H9 (cell line): Measurements from ENCODE around the gene NAA35. TPM values are rescaled to one million over a fixed set of nuclear protein-coding genes. Genes with fewer than 3 reads are reported as not detected.

Source experiments
- DNase-seq: peaks from one replicate; pipeline ENCODE4 v3.0.0-alpha.2; 2017
- H2AFZ ChIP-seq: one replicate; pipeline ENCODE4 v1.6.1; 2013; ENCODE audit warnings: mild to moderate bottlenecking, low read length, control low read depth, moderate library complexity
- H2AK5ac ChIP-seq: 2 replicates; pipeline ENCODE4 v1.6.1; 2013; ENCODE audit warnings: low read length, control low read depth, mixed read lengths; ENCODE audit not compliant: insufficient read length
- H2BK120ac ChIP-seq: one replicate; pipeline ENCODE4 v1.6.1; 2013; ENCODE audit warnings: low read depth, mild to moderate bottlenecking, low read length, control low read depth, inconsistent platforms; ENCODE audit not compliant: poor library complexity, severe bottlenecking
- H2BK12ac ChIP-seq: 2 replicates; pipeline ENCODE4 v1.6.1; 2013; ENCODE audit warnings: low read length, control low read depth, mixed read lengths, low read depth; ENCODE audit not compliant: insufficient read length
- H2BK15ac ChIP-seq: 2 replicates; pipeline ENCODE4 v1.6.1; 2013; ENCODE audit warnings: low read depth, low read length, control low read depth
- H2BK20ac ChIP-seq: one replicate; pipeline ENCODE4 v1.6.1; 2013; ENCODE audit warnings: low read depth, mild to moderate bottlenecking, low read length, control low read depth, inconsistent platforms; ENCODE audit not compliant: poor library complexity, severe bottlenecking
- H2BK5ac ChIP-seq: 2 replicates; pipeline ENCODE4 v1.6.1; 2013; ENCODE audit warnings: low read length, control low read depth, mixed read lengths; ENCODE audit not compliant: insufficient read length
- H3K14ac ChIP-seq: 2 replicates; pipeline ENCODE4 v1.6.1; 2013; ENCODE audit warnings: low read length, control low read depth; ENCODE audit not compliant: insufficient read depth
- H3K18ac ChIP-seq: 2 replicates; pipeline ENCODE4 v1.6.1; 2013; ENCODE audit warnings: low read depth, mild to moderate bottlenecking, mixed read lengths, low read length, control low read depth; ENCODE audit not compliant: insufficient read length
- H3K23ac ChIP-seq: 2 replicates; pipeline ENCODE4 v1.6.1; 2013; ENCODE audit warnings: low read length, control low read depth, mixed read lengths, low read depth; ENCODE audit not compliant: insufficient read length
- H3K23me2 ChIP-seq: 2 replicates; pipeline ENCODE4 v1.6.1; 2013; ENCODE audit warnings: low read depth, mild to moderate bottlenecking, mixed read lengths, low read length, control low read depth; ENCODE audit not compliant: insufficient read length, poor library complexity, severe bottlenecking
- H3K27ac ChIP-seq: 2 replicates; pipeline ENCODE4 v1.5.1; 2013; ENCODE audit warnings: low read length, control low read depth, mixed read lengths, low read depth; ENCODE audit not compliant: insufficient read length
- H3K27me3 ChIP-seq: 2 replicates; pipeline ENCODE4 v1.6.1; 2013; ENCODE audit warnings: low read length, control low read depth, inconsistent platforms; ENCODE audit not compliant: insufficient read depth
- H3K4ac ChIP-seq: 2 replicates; pipeline ENCODE4 v1.6.1; 2013; ENCODE audit warnings: low read depth, mild to moderate bottlenecking, control low read depth, inconsistent platforms, low read length, moderate library complexity
- H3K4me1 ChIP-seq: 2 replicates; pipeline ENCODE4 v1.6.1; 2013; ENCODE audit warnings: low read length, control low read depth, inconsistent platforms; ENCODE audit not compliant: insufficient read depth
- H3K4me2 ChIP-seq: 2 replicates; pipeline ENCODE4 v1.6.1; 2013; ENCODE audit warnings: low read length, control low read depth, mixed read lengths; ENCODE audit not compliant: insufficient read length, insufficient read depth
- H3K56ac ChIP-seq: 2 replicates; pipeline ENCODE4 v1.6.1; 2013; ENCODE audit warnings: low read depth, mild to moderate bottlenecking, mixed read lengths, low read length, control low read depth; ENCODE audit not compliant: insufficient read length
- H3K79me1 ChIP-seq: 2 replicates; pipeline ENCODE4 v1.6.1; 2013; ENCODE audit warnings: low read depth, mild to moderate bottlenecking, moderate library complexity, low read length, control low read depth, inconsistent platforms; ENCODE audit not compliant: insufficient read depth, poor library complexity, severe bottlenecking
- H3K79me2 ChIP-seq: 2 replicates; pipeline ENCODE4 v1.6.1; 2013; ENCODE audit warnings: low read length, control low read depth, inconsistent platforms; ENCODE audit not compliant: insufficient read depth
- H3K9ac ChIP-seq: 2 replicates; pipeline ENCODE4 v1.6.1; 2013; ENCODE audit warnings: low read length, control low read depth, mixed read lengths; ENCODE audit not compliant: insufficient read length; ENCODE audit errors: extremely low read depth
- H3K9me3 ChIP-seq: one replicate; pipeline ENCODE4 v1.6.1; 2013; ENCODE audit warnings: low read depth, low read length, inconsistent platforms; ENCODE audit not compliant: control insufficient read depth
- H3T11ph ChIP-seq: one replicate; pipeline ENCODE4 v1.6.1; 2013; ENCODE audit warnings: mild to moderate bottlenecking, low read length, control low read depth, inconsistent platforms
- H4K20me1 ChIP-seq: one replicate; pipeline ENCODE4 v1.6.1; 2013; ENCODE audit not compliant: control insufficient read depth, insufficient read length, insufficient read depth
- H4K5ac ChIP-seq: 2 replicates; pipeline ENCODE4 v1.6.1; 2013; ENCODE audit warnings: low read depth, mild to moderate bottlenecking, mixed read lengths, low read length, control low read depth; ENCODE audit not compliant: insufficient read length
- H4K8ac ChIP-seq: replicated peaks from 2 replicates; pipeline ENCODE4 v1.6.1; 2013; ENCODE audit warnings: low read length, control low read depth, mixed read lengths, low read depth; ENCODE audit not compliant: insufficient read length
- H4K91ac ChIP-seq: 2 replicates; pipeline ENCODE4 v1.6.1; 2013; ENCODE audit warnings: low read depth, mild to moderate bottlenecking, moderate library complexity, mixed read lengths, low read length, control low read depth; ENCODE audit not compliant: insufficient read length
- H3K27ac Mint-ChIP-seq, 3 experiments: 2 replicates in 2 of 3; 3 replicates in 1 of 3; pipeline ENCODE4 v1.8.0; 2020 to 2021; ENCODE audit warnings: mixed read lengths in 3 of 3, mild to moderate bottlenecking in 1 of 3, moderate library complexity in 1 of 3
- H3K27me3 Mint-ChIP-seq: 2 replicates; pipeline ENCODE4 v1.8.0; 2021; ENCODE audit warnings: low read depth, mild to moderate bottlenecking, moderate library complexity, mixed read lengths
- H3K36me3 Mint-ChIP-seq, 3 experiments: 2 replicates in 2 of 3; 3 replicates in 1 of 3; pipeline ENCODE4 v1.8.0; 2020 to 2021; ENCODE audit warnings: low read depth in 3 of 3, mixed read lengths in 3 of 3; ENCODE audit not compliant: insufficient read depth in 1 of 3
- H3K4me1 Mint-ChIP-seq, 2 experiments: 2 replicates each; pipeline ENCODE4 v1.8.0; 2020; ENCODE audit warnings: mixed read lengths in 2 of 2
- H3K4me3 Mint-ChIP-seq, 2 experiments: 2 replicates in 1 of 2; 3 replicates in 1 of 2; pipeline ENCODE4 v1.8.0; 2020 to 2021; ENCODE audit warnings: mild to moderate bottlenecking in 2 of 2, mixed read lengths in 2 of 2, moderate library complexity in 1 of 2
- H3K9me3 Mint-ChIP-seq, 2 experiments: 2 replicates in 1 of 2; 3 replicates in 1 of 2; pipeline ENCODE4 v1.8.0; 2020; ENCODE audit warnings: mild to moderate bottlenecking in 2 of 2, mixed read lengths in 2 of 2, moderate library complexity in 1 of 2
- WGBS: extraction: QIAGEN DNeasy Blood & Tissue Kit; methylation state at CpG from one replicate; pipeline ENCODE4 v1.1.7; 2013; ENCODE audit warnings: missing lambda C conversion rate, low lambda C conversion rate, mixed read lengths; ENCODE audit not compliant: insufficient read length; ENCODE audit errors: extremely low coverage; 5-methylcytosine and 5-hydroxymethylcytosine counted together
- long read RNA-seq: library from polyadenylated mRNA; unstranded; transcript quantifications from one replicate; pipeline ENCODE4 v2.0.0, GENCODE V29; 2020
- total RNA-seq: library from RNA; stranded (reverse); gene quantifications from 2 replicates; pipeline ENCODE4 v1.2.1, GENCODE V29; 2021
- TF ChIP-seq, protein P1 (sequence below): fragments of 200-600 bp; sonication (generic); conservative IDR thresholded peaks from 3 replicates; pipeline ENCODE4 v1.8.0; 2021; ENCODE audit warnings: antibody characterized with exemption, mild to moderate bottlenecking

NAA35 gene
- 36.6 and 38.6 TPM in 2 replicates for total RNA-seq
- long read RNA-seq, transcript NAA35-201 (23 exons, 2,649 nt): major isoform, 26 of 173 reads
- long read RNA-seq, partial matches to known transcripts: 76 of 173 reads
- long read RNA-seq, other reads (novel, unspliced or antisense): 71 of 173 reads

DNA sequence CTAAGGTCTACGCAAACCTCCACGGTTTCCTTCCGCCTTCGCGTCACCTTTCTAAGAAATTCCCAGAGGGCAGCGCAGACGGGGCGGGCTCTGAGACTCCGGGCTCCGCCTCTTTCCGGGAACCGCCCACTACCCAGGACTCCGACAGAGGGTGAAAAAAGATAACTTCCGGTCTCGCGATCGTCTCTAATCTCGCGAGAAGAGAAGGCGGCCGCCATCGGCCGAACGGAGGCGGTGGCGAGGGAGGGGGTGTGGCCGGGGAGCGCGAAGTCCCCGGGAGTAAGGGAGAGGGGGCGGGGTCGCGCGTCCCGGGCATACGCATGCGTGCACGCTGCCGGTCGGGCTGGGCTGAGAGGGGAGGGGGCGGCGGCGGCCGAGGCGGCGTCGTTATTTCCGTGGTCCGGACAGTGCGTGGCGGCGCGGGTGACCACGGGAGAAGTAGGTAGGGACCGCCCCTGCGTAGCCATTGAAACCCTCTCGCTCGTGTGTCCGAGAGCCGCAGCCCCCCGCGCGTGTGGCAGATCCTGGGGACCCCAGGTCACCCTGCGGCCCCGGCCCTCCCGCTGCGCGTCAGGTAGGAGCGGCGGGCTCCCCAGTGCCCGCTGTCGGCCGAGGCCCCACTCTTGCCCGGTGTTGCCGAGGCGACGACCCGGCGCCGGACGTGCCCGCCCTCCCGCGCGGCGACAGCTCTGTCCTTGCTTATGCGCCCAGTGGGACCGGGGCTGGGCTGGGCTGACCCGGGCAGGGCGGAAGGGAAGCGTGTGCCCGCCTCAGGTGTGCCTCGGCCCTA lies at the start of gene NAA35:
Gene NAA35 (plus strand): TSS at position 315 of the 790 bp plus-strand sequence. CDS start 1,014 bp downstream, outside the sequence.
- H4K8ac ChIP-seq: no peak within 1 kb of the TSS
- no peaks in the 10 kb centered on the region for H3K27me3 Mint-ChIP-seq
- H4K5ac ChIP-seq: no peak within 1 kb of the TSS
- no peak within 1 kb of the TSS; a peak in 2 of 5 replicates for H3K4me3 Mint-ChIP-seq
- H2BK15ac ChIP-seq: no peak within 1 kb of the TSS
- H4K91ac ChIP-seq: no peak within 1 kb of the TSS
- H2BK20ac ChIP-seq: no peak within 1 kb of the TSS
- peak; percentile 98 for DNase-seq
- peaks cover 6 to 8% of the 10 kb centered on the region in 2 experiments for H3K4me1 Mint-ChIP-seq
- H3K4ac ChIP-seq: no peak within 1 kb of the TSS
- H3K9me3 Mint-ChIP-seq: no peaks in the 10 kb centered on the region
- H2BK120ac ChIP-seq: no peak within 1 kb of the TSS
- no peak within 1 kb of the TSS for H3K56ac ChIP-seq
- H3K27me3 ChIP-seq: no peaks in the 10 kb centered on the region
- H3K4me2 ChIP-seq: peak within 1 kb of the TSS; percentile 83
- peak within 1 kb of the TSS; percentile 28 for H3K18ac ChIP-seq
- no CpG with 5 or more reads among the region's 93 CpGs for WGBS
- no peaks in the 10 kb centered on the region for H4K20me1 ChIP-seq
- no peak within 1 kb of the TSS for H2BK12ac ChIP-seq
- no peaks in the 10 kb centered on the region for H3K23me2 ChIP-seq
- H3K36me3 Mint-ChIP-seq: peaks cover 0 to 16% (median 2%) of the 10 kb centered on the region in 3 experiments; a peak in 6 of 7 replicates
- no peak within 1 kb of the TSS for H3K27ac ChIP-seq
- H3K9ac ChIP-seq: peak within 1 kb of the TSS; percentile 87
- no peaks in the 10 kb centered on the region for H3K9me3 ChIP-seq
- H2AFZ ChIP-seq: no peak within 1 kb of the TSS
- H3K79me1 ChIP-seq: peaks cover 3% of the 10 kb centered on the region
- H2BK5ac ChIP-seq: no peak within 1 kb of the TSS
- H3K27ac Mint-ChIP-seq: peak within 1 kb of the TSS; percentile 94 to 99 (median 99)
- H3T11ph ChIP-seq: no peak within 1 kb of the TSS
- H3K4me1 ChIP-seq: no peaks in the 10 kb centered on the region
- no peak within 1 kb of the TSS for H2AK5ac ChIP-seq
- H3K14ac ChIP-seq: peak within 1 kb of the TSS; percentile 60
- peaks cover 9% of the 10 kb centered on the region for H3K79me2 ChIP-seq
- TF ChIP-seq, protein P1, sequence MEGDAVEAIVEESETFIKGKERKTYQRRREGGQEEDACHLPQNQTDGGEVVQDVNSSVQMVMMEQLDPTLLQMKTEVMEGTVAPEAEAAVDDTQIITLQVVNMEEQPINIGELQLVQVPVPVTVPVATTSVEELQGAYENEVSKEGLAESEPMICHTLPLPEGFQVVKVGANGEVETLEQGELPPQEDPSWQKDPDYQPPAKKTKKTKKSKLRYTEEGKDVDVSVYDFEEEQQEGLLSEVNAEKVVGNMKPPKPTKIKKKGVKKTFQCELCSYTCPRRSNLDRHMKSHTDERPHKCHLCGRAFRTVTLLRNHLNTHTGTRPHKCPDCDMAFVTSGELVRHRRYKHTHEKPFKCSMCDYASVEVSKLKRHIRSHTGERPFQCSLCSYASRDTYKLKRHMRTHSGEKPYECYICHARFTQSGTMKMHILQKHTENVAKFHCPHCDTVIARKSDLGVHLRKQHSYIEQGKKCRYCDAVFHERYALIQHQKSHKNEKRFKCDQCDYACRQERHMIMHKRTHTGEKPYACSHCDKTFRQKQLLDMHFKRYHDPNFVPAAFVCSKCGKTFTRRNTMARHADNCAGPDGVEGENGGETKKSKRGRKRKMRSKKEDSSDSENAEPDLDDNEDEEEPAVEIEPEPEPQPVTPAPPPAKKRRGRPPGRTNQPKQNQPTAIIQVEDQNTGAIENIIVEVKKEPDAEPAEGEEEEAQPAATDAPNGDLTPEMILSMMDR: no peak
- no peak within 1 kb of the TSS for H3K23ac ChIP-seq
